Duodenal mucosa (tissue), 2 donors: ENCODE results near the gene CDHR3.

ENCODE experiments used
- H3K27ac ChIP-seq: one replicate; pipeline ENCODE4 v1.7.0; 2013; ENCODE audit warnings: low read depth, low read length
- H3K27me3 ChIP-seq, 2 donors: one replicate each; pipeline ENCODE4 v1.7.0; 2013; ENCODE audit warnings: low read length in 2 of 2, control low read depth in 1 of 2; ENCODE audit not compliant: insufficient read depth in 2 of 2, control insufficient read depth in 1 of 2
- H3K36me3 ChIP-seq, 2 donors: one replicate each; pipeline ENCODE4 v1.7.0; 2013; ENCODE audit warnings: low read length in 2 of 2, control low read depth in 1 of 2; ENCODE audit not compliant: insufficient read depth in 2 of 2, control insufficient read depth in 1 of 2
- H3K4me1 ChIP-seq, 2 donors: one replicate each; pipeline ENCODE4 v1.7.0; 2013; ENCODE audit warnings: low read length in 2 of 2, control low read depth in 1 of 2; ENCODE audit not compliant: insufficient read depth in 2 of 2, control insufficient read depth in 1 of 2
- H3K4me3 ChIP-seq, 2 donors: one replicate each; pipeline ENCODE4 v1.7.0; 2013; ENCODE audit warnings: low read length in 2 of 2, low read depth in 1 of 2
- H3K9ac ChIP-seq, 2 donors: one replicate each; pipeline ENCODE4 v1.7.0; 2013; ENCODE audit warnings: low read length in 2 of 2, low read depth in 1 of 2
- H3K9me3 ChIP-seq, 2 donors: one replicate each; pipeline ENCODE4 v1.7.0; 2013; ENCODE audit warnings: low read length in 2 of 2, control low read depth in 1 of 2; ENCODE audit not compliant: control insufficient read depth in 1 of 2

CDHR3 gene

DNA sequence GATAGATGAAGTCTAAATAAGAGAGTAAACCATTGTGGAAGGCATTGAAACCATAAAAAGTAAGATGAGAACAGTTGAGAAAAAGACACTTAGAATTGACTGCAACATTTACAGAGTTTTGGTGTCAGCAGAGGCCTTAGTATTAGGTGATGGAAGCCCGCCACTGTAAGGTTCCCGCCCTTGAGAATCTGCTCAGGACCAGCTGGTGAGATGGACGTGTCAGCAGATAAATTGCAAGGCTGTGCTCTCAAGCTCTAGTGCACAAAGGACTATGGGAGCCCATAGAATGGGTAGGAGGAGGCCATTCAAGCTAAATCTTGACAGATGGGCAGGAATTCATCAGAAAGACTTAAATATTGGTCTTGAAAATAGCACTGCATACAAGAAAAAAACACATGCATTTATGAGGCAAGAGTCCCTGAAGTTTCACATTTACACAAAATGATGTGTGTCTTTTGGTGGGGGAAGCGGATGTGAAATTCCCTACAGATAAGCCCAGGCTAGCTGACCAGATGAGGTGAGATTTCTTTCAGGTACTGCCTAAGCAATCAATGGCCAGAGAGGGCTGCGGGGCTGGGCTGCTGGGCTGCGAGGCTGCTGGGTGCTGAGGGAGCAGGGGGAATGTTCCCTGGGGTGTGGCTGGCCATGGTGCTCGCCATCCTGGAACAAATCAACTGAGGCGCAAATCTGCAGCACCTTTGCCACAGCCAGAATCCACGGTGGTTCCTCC is 106.6 kb downstream of the CDHR3 start:
- no peak overlapping the region for H3K4me3 ChIP-seq
- no peaks in the 10 kb centered on the region for H3K27me3 ChIP-seq
- no peaks in the 10 kb centered on the region for H3K36me3 ChIP-seq
- H3K9ac ChIP-seq = no peak overlapping the region
- no peaks in the 10 kb centered on the region for H3K9me3 ChIP-seq
- H3K4me1 ChIP-seq = peaks cover 43 to 44% of the 10 kb centered on the region in 2 donors
- H3K27ac ChIP-seq = no peak overlapping the region

- Histone ChIP-seq H3K27ac (no peak overlapping the region), H3K36me3 (no peaks in the 10 kb centered on the region), H3K4me3 (no peak overlapping the region), H3K4me1 (peaks cover 38 to 39% of the 10 kb centered on the region in 2 donors), H3K9ac (no peak overlapping the region), H3K27me3 (no peaks in the 10 kb centered on the region), H3K9me3 (no peaks in the 10 kb centered on the region)
Observed at GRCh38 chr7:106070201-106070551, 107.1 kb downstream of the CDHR3 start.

- Histone ChIP-seq H3K9ac (no peak overlapping the region), H3K4me3 (no peak overlapping the region), H3K4me1 (peaks cover 32 to 34% of the 10 kb centered on the region in 2 donors), H3K9me3 (no peaks in the 10 kb centered on the region), H3K36me3 (no peaks in the 10 kb centered on the region), H3K27ac (peak overlapping the region; percentile 59), H3K27me3 (no peaks in the 10 kb centered on the region)
Observed at GRCh38 chr7:106070567-106071254, 107.6 kb downstream of the CDHR3 start.

- Histone ChIP-seq H3K9me3 (no peaks in the 10 kb centered on the region), H3K27ac (peak overlapping the region; percentile 59), H3K27me3 (no peaks in the 10 kb centered on the region), H3K9ac (peak overlapping the region in 1 of 2 donors; percentile 38), H3K4me1 (peaks cover 27% of the 10 kb centered on the region in 2 donors), H3K4me3 (peak overlapping the region; percentile 23 to 33), H3K36me3 (no peaks in the 10 kb centered on the region)
Observed at GRCh38 chr7:106071356-106071998, 108.4 kb downstream of the CDHR3 start.

GRCh38 chr7:106071999-106072714 is 109.1 kb downstream of the CDHR3 start:
- Histone ChIP-seq H3K27ac (peak overlapping the region; percentile 58), H3K36me3 (no peaks in the 10 kb centered on the region), H3K4me1 (peaks cover 27% of the 10 kb centered on the region in 2 donors), H3K27me3 (no peaks in the 10 kb centered on the region), H3K9ac (no peak overlapping the region), H3K4me3 (peak overlapping the region in 1 of 2 donors; percentile 33), H3K9me3 (no peaks in the 10 kb centered on the region)

DNA sequence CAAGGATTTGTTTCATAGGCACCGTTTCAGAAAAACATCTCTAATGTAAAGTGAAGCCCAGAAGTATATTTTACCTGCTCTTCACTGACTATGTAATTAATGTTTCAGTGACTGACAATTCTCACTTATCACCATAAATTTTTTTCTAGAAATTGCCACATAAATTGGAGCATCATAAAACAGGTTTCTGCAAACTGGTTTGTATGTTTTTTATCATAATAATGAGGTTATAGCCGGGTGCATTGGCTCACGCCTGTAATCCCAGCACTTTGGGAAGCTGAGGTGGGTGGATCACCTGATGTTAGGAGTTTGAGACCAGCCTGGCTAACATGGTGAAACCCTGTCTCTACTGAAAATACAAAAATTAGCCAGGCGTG is 109.6 kb downstream of the CDHR3 start:
- Histone ChIP-seq H3K4me3 (no peak overlapping the region), H3K9me3 (no peaks in the 10 kb centered on the region), H3K27ac (no peak overlapping the region), H3K9ac (no peak overlapping the region), H3K27me3 (no peaks in the 10 kb centered on the region), H3K36me3 (no peaks in the 10 kb centered on the region), H3K4me1 (peaks cover 27% of the 10 kb centered on the region in 2 donors)

- Histone ChIP-seq H3K27ac (no peak overlapping the region), H3K4me3 (no peak overlapping the region), H3K27me3 (no peaks in the 10 kb centered on the region), H3K9me3 (no peaks in the 10 kb centered on the region), H3K9ac (no peak overlapping the region), H3K4me1 (peaks cover 27% of the 10 kb centered on the region in 2 donors), H3K36me3 (no peaks in the 10 kb centered on the region)
Observed at GRCh38 chr7:106073701-106074100, 110.6 kb downstream of the CDHR3 start.

- H3K36me3 ChIP-seq = no peaks in the 10 kb centered on the region
- peaks cover 27% of the 10 kb centered on the region in 2 donors for H3K4me1 ChIP-seq
- H3K27ac ChIP-seq = no peak overlapping the region
- H3K27me3 ChIP-seq = no peaks in the 10 kb centered on the region
- H3K4me3 ChIP-seq = no peak overlapping the region
- no peak overlapping the region for H3K9ac ChIP-seq
- H3K9me3 ChIP-seq = no peaks in the 10 kb centered on the region
Observed at GRCh38 chr7:106074257-106074656, 111.2 kb downstream of the CDHR3 start.

- H3K9me3 ChIP-seq = no peaks in the 10 kb centered on the region
- H3K27ac ChIP-seq = no peak overlapping the region
- H3K4me3 ChIP-seq = no peak overlapping the region
- H3K9ac ChIP-seq = no peak overlapping the region
- H3K4me1 ChIP-seq = peaks cover 13 to 16% of the 10 kb centered on the region in 2 donors
- H3K27me3 ChIP-seq = no peaks in the 10 kb centered on the region
- H3K36me3 ChIP-seq = no peaks in the 10 kb centered on the region
Observed at GRCh38 chr7:106075937-106076336, 112.9 kb downstream of the CDHR3 start.

GRCh38 chr7:106076537-106076936 is 113.5 kb downstream of the CDHR3 start:
- Histone ChIP-seq H3K4me1 (peaks cover 7 to 11% of the 10 kb centered on the region in 2 donors), H3K36me3 (no peaks in the 10 kb centered on the region), H3K4me3 (no peak overlapping the region), H3K27ac (no peak overlapping the region), H3K27me3 (no peaks in the 10 kb centered on the region), H3K9me3 (no peaks in the 10 kb centered on the region), H3K9ac (no peak overlapping the region)
